Heart right ventricle (tissue), 16 donors: ENCODE data around the gene ELMO1. TPM values are rescaled to one million over a fixed set of nuclear protein-coding genes. Genes with fewer than 3 reads are reported as not detected.

Source experiments
- ATAC-seq, 8 donors: fragments of 200-7000 bp; cut with Tn5 transposase; one replicate each; pipeline ENCODE4 v1.9.1; 2020; ENCODE audit warnings: mild to moderate bottlenecking in 8 of 8, moderate library complexity in 8 of 8, moderate number of reproducible peaks in 1 of 8
- DNase-seq, 2 donors: peaks; one replicate each; pipeline ENCODE4 v3.0.0-alpha.2; 2020
- H3K27ac ChIP-seq, 10 donors: fragments of 200-600 bp; sonication (generic) in 2 of 10; one replicate each; pipeline versions ENCODE4 v1.5.0 to v1.8.0; 2020 to 2022; ENCODE audit warnings: mild to moderate bottlenecking in 3 of 10
- H3K27me3 ChIP-seq, 7 donors: fragments of 200-600 bp; one replicate each; pipeline ENCODE4 v1.8.0; 2021 to 2022; ENCODE audit warnings: mild to moderate bottlenecking in 2 of 7
- H3K36me3 ChIP-seq, 9 donors: fragments of 200-600 bp; sonication (generic) in 1 of 9; one replicate each; pipeline versions ENCODE4 v1.5.0 to v1.8.0; 2020 to 2022; ENCODE audit warnings: mild to moderate bottlenecking in 2 of 9
- H3K4me1 ChIP-seq, 9 donors: fragments of 200-600 bp; sonication (generic) in 1 of 9; one replicate each; pipeline versions ENCODE4 v1.5.0 to v1.8.0; 2020 to 2022; ENCODE audit warnings: mild to moderate bottlenecking in 4 of 9
- H3K4me3 ChIP-seq, 10 donors: fragments of 200-600 bp; sonication (generic) in 2 of 10; one replicate each; pipeline versions ENCODE4 v1.5.0 to v1.8.0; 2020 to 2022; ENCODE audit warnings: mild to moderate bottlenecking in 7 of 10, moderate library complexity in 2 of 10
- H3K9me3 ChIP-seq, 11 donors: fragments of 200-600 bp in 10 of 11; sonication (generic) in 2 of 11; one replicate each; pipeline versions ENCODE4 v1.5.0 to v1.8.0; 2013 to 2022; ENCODE audit warnings: mild to moderate bottlenecking in 2 of 11, control low read depth in 1 of 11, moderate library complexity in 1 of 11
- CTCF ChIP-seq, 9 donors: fragments of 200-600 bp; sonication (generic) in 2 of 9; IDR thresholded peaks; one replicate each; pipeline versions ENCODE4 v1.5.0 to v1.8.0; 2021 to 2022; ENCODE audit warnings: antibody characterized with exemption in 9 of 9, mild to moderate bottlenecking in 5 of 9, moderate library complexity in 1 of 9
- WGBS, 2 donors: extraction: QIAGEN DNeasy Blood & Tissue Kit; methylation state at CpG; one replicate each; pipeline ENCODE4 v1.1.7; 2013; ENCODE audit warnings: inconsistent platforms in 1 of 2; 5-methylcytosine and 5-hydroxymethylcytosine counted together
- intact Hi-C, 10 donors: fragments of 100-400 bp; cut with DNase I; formaldehyde crosslinking; loops; one replicate each; pipeline versions ENCODE4 v1.11.1 to v1.14.2; 2022
- polyA plus RNA-seq, 2 donors: library from polyadenylated mRNA; stranded (reverse); fragments of 200-250 nt; gene quantifications; one replicate each; pipeline ENCODE4 v1.2.3, GENCODE V29; 2013
- total RNA-seq, 10 donors: library from RNA; stranded (reverse); fragmentation: NEBNext Ultra II Directional in 3 of 10; extraction: Animal tissue kit (Norgen Biotek cat#: 25700) in 3 of 10; gene quantifications; one replicate each; pipeline versions ENCODE4 v1.2.1 to v1.2.4, GENCODE V29; 2021 to 2023
- donor health status: Arrhythmogenic right ventricular cardiomyopathy.
- donor health status: ischemic (EF 13 %, LVEDD 7.1; RV severe dilation, severe dysfunction).
- donor health status: healthy with polysubstance abuse.
- donor health status: DM: no; HTN: yes; CAD: no.
- donor health status: DM: no; HTN: no; CAD: no.
- donor health status: ischemic (EF 25% LVEDD 6.9; RV normal size, moderate dysfunction).
- donor health status: ischemic (EF 25% LVEDD 5.7; RV mildly dilated, moderate dysfunction).
- donor health status: healthy.
- donor health status: DM: yes; HTN: yes; CAD: no.
- donor health status: Ischemic cardiomyopathy.
- donor health status: ischemic (EF 35%, LVEDD 5.7; RV mildly dilated, moderate dysfunction).
- donor health status: nonischemic (EF 11% LVEDD 7.7; RV severe dilation, severe dysfunction).
- donor health status: DM: yes; HTN: yes; CAD: no.
- donor health status: PGD.
- donor health status: ischemic (EF 29% LVEDD 5.4; RV normal size, mild dysfunction).
- donor health status: nonischemic (EF 23%, LVEDD 6.1; RV moderate dilation, normal function).

Gene ELMO1
- total and polyA plus RNA-seq, 12 donors: 8.5 to 18.0 (median 13.9) TPM

- Histone ChIP-seq H3K27me3 (peaks cover 0 to 4% (median 0%) of the 10 kb centered on the region in 7 donors), H3K27ac (peak overlapping the region in 1 of 10 donors; percentile 74), H3K36me3 (peaks cover 0 to 15% (median 0%) of the 10 kb centered on the region in 9 donors), H3K9me3 (no peaks in the 10 kb centered on the region), H3K4me3 (no peak overlapping the region), H3K4me1 (peaks cover 0 to 57% (median 23%) of the 10 kb centered on the region in 9 donors)
- ATAC-seq (peak in 3 of 8 donors; percentile 30 to 35 (median 31)), DNase-seq (no peak)
- no peak for TF ChIP-seq CTCF (IDR thresholded peaks at IDR 0.05)
- 57 to 66% methylated on average over 5 of the region's 5 CpGs for WGBS, 2 donors
- intact Hi-C loops: no loop called here
Measured at GRCh38 chr7:37425498-37425897, 23.2 kb downstream of the ELMO1 start.

GRCh38 chr7:37424995-37425394 is 23.7 kb downstream of the ELMO1 start:
- H3K36me3 ChIP-seq: peaks cover 0 to 15% (median 0%) of the 10 kb centered on the region in 9 donors
- WGBS, 2 donors: 84 to 90% methylated on average over 2 of the region's 2 CpGs
- no peaks in the 10 kb centered on the region for H3K9me3 ChIP-seq
- intact Hi-C loops: no loop called here
- H3K27me3 ChIP-seq: peaks cover 0 to 4% (median 0%) of the 10 kb centered on the region in 7 donors
- peak in 3 of 8 donors; percentile 29 to 41 (median 32) for ATAC-seq
- peak overlapping the region in 1 of 10 donors; percentile 74 for H3K27ac ChIP-seq
- no peak overlapping the region for H3K4me3 ChIP-seq
- no peak for TF ChIP-seq CTCF (IDR thresholded peaks at IDR 0.05)
- peaks cover 0 to 62% (median 28%) of the 10 kb centered on the region in 9 donors for H3K4me1 ChIP-seq
- no peak for DNase-seq

GRCh38 chr7:37424521-37424920 is 24.1 kb downstream of the ELMO1 start:
- no peak for TF ChIP-seq CTCF (IDR thresholded peaks at IDR 0.05)
- no peak overlapping the region for H3K4me3 ChIP-seq
- peaks cover 0 to 15% (median 0%) of the 10 kb centered on the region in 9 donors for H3K36me3 ChIP-seq
- peaks cover 0 to 4% (median 0%) of the 10 kb centered on the region in 7 donors for H3K27me3 ChIP-seq
- intact Hi-C loops: no loop called here
- no peaks in the 10 kb centered on the region for H3K9me3 ChIP-seq
- peak overlapping the region in 1 of 10 donors; percentile 74 for H3K27ac ChIP-seq
- peaks cover 0 to 65% (median 32%) of the 10 kb centered on the region in 9 donors for H3K4me1 ChIP-seq
- DNase-seq (no peak), ATAC-seq (no peak)
- WGBS, 2 donors: 96 to 97% methylated on average over 1 of the region's 1 CpG

GRCh38 chr7:37421861-37422500 is 26.7 kb downstream of the ELMO1 start:
- WGBS, 2 donors: 73 to 79% methylated on average over 6 of the region's 6 CpGs
- peak overlapping the region in 6 of 10 donors; percentile 8 to 66 (median 38) for H3K27ac ChIP-seq

More at GRCh38 chr7:37421861-37422500, 26.7 kb downstream of the ELMO1 start:
- Histone ChIP-seq H3K4me3 (no peak overlapping the region), H3K36me3 (no peaks in the 10 kb centered on the region), H3K4me1 (peaks cover 0 to 58% (median 32%) of the 10 kb centered on the region in 9 donors), H3K27me3 (peaks cover 0 to 4% (median 0%) of the 10 kb centered on the region in 7 donors), H3K9me3 (no peaks in the 10 kb centered on the region)
- DNase-seq: no peak
- intact Hi-C loops: no loop called here
- no peak for TF ChIP-seq CTCF (IDR thresholded peaks at IDR 0.05)
- peak in 6 of 8 donors; percentile 46 to 84 (median 60) for ATAC-seq
